SK-N-SH treated with all-trans-retinoic acid at 6 μM for 48 hours (cell line): ENCODE results near the gene CDK5RAP3.

Experiments used
- ATAC-seq: fragments of 200-7000 bp; cut with Tn5 transposase; 3 replicates; pipeline ENCODE4 v1.9.1; 2020; ENCODE audit warnings: mild to moderate bottlenecking, moderate library complexity
- ARNTL ChIP-seq: fragments of 450-650 bp; formaldehyde crosslinking; IDR thresholded peaks from 2 replicates; pipeline ENCODE4 v1.5.0; 2020; ENCODE audit warnings: low read depth, mild to moderate bottlenecking, moderate library complexity, borderline replicate concordance
- BACH2 ChIP-seq: fragments of 250-450 bp; sonication (Bioruptor Pico); IDR thresholded peaks from 2 replicates; pipeline ENCODE4 v1.9.0; 2021; ENCODE audit warnings: mild to moderate bottlenecking, borderline replicate concordance
- CREB5 ChIP-seq: fragments of 250-450 bp; sonication (Bioruptor Pico); IDR thresholded peaks from 2 replicates; pipeline ENCODE4 v1.5.1; 2020; ENCODE audit warnings: low read depth, mild to moderate bottlenecking, moderate library complexity
- CSDC2 ChIP-seq: fragments of 250-450 bp; sonication (Bioruptor Pico); IDR thresholded peaks from 2 replicates; pipeline ENCODE4 v1.5.0; 2020; ENCODE audit warnings: mild to moderate bottlenecking, moderate library complexity
- CSRNP3 ChIP-seq: fragments of 250-450 bp; sonication (Bioruptor Pico); IDR thresholded peaks from 2 replicates; pipeline ENCODE4 v1.5.1; 2021; ENCODE audit warnings: mild to moderate bottlenecking, moderate library complexity
- GLIS3 ChIP-seq: fragments of 250-450 bp; sonication (Bioruptor Pico); IDR thresholded peaks from 2 replicates; pipeline ENCODE4 v1.5.0; 2020; ENCODE audit warnings: mild to moderate bottlenecking, moderate library complexity
- ISL1 ChIP-seq: fragments of 250-450 bp; sonication (Bioruptor Pico); IDR thresholded peaks from 2 replicates; pipeline ENCODE4 v2.1.2; 2022; ENCODE audit warnings: mild to moderate bottlenecking, moderate library complexity
- OSR1 ChIP-seq: fragments of 250-450 bp; sonication (Bioruptor Pico); IDR thresholded peaks from 2 replicates; pipeline ENCODE4 v1.8.0; 2022; ENCODE audit warnings: moderate library complexity, mild to moderate bottlenecking, inconsistent platforms
- PPARA ChIP-seq: fragments of 250-450 bp; sonication (Bioruptor Pico); IDR thresholded peaks from 2 replicates; pipeline ENCODE4 v1.5.0; 2020; ENCODE audit warnings: mild to moderate bottlenecking, borderline replicate concordance
- RARB ChIP-seq: fragments of 250-450 bp; sonication (Bioruptor Pico); IDR thresholded peaks from 2 replicates; pipeline ENCODE4 v1.8.0; 2021; ENCODE audit warnings: mild to moderate bottlenecking, moderate library complexity
- SNAI2 ChIP-seq: fragments of 250-450 bp; sonication (Bioruptor Pico); IDR thresholded peaks from 2 replicates; pipeline ENCODE4 v1.5.0; 2020; ENCODE audit warnings: mild to moderate bottlenecking, moderate library complexity
- TCF4 ChIP-seq: fragments of 250-450 bp; sonication (Bioruptor Pico); IDR thresholded peaks from 2 replicates; pipeline ENCODE4 v1.8.0; 2021; ENCODE audit warnings: mild to moderate bottlenecking, moderate library complexity, borderline replicate concordance
- TOX ChIP-seq: fragments of 250-450 bp; sonication (Bioruptor Pico); IDR thresholded peaks from 2 replicates; pipeline ENCODE4 v1.8.0; 2021; ENCODE audit warnings: mild to moderate bottlenecking, moderate library complexity, borderline replicate concordance
- ZC3H10 ChIP-seq: fragments of 250-450 bp; sonication (Bioruptor Pico); IDR thresholded peaks from 2 replicates; pipeline ENCODE4 v1.5.1; 2021; ENCODE audit warnings: mild to moderate bottlenecking, moderate library complexity
- ZFP3 ChIP-seq: fragments of 250-450 bp; sonication (Bioruptor Pico); IDR thresholded peaks from 2 replicates; pipeline ENCODE4 v1.5.0; 2020; ENCODE audit warnings: mild to moderate bottlenecking, moderate library complexity
- ZFP30 ChIP-seq: fragments of 450-650 bp; formaldehyde crosslinking; IDR thresholded peaks from 2 replicates; pipeline ENCODE4 v1.5.0; 2022; ENCODE audit warnings: mild to moderate bottlenecking, moderate library complexity
- ZNF565 ChIP-seq: fragments of 450-650 bp; formaldehyde crosslinking; conservative IDR thresholded peaks from 2 replicates; pipeline ENCODE4 v1.5.0; 2020; ENCODE audit warnings: low read depth, mild to moderate bottlenecking, moderate library complexity
- ZNF70 ChIP-seq: fragments of 450-650 bp; formaldehyde crosslinking; IDR thresholded peaks from 2 replicates; pipeline ENCODE4 v1.5.0; 2020; ENCODE audit warnings: mild to moderate bottlenecking, moderate library complexity
- TF ChIP-seq, protein P1 (sequence below): fragments of 250-450 bp; sonication (Bioruptor Pico); IDR thresholded peaks from 2 replicates; pipeline ENCODE4 v1.8.0; 2020; ENCODE audit warnings: mild to moderate bottlenecking, moderate library complexity, borderline replicate concordance
- TF ChIP-seq, protein P2 (sequence below): fragments of 250-450 bp; sonication (Bioruptor Pico); IDR thresholded peaks from 2 replicates; pipeline ENCODE4 v1.5.0; 2020; ENCODE audit warnings: mild to moderate bottlenecking, moderate library complexity

CDK5RAP3 gene

GRCh38 chr17:47959825-47960655 lies 10.9 kb upstream of the CDK5RAP3 start:
- ATAC-seq: no peak
- TF ChIP-seq TOX (no peak), PPARA (CRISPR knock-in tag) (no peak), RARB (CRISPR knock-in tag) (no peak), CSRNP3 (no peak), CREB5 (CRISPR knock-in tag) (no peak), TCF4 (no peak), ZFP30 (CRISPR knock-in tag) (no peak), ZNF70 (CRISPR knock-in tag) (no peak), BACH2 (CRISPR knock-in tag) (no peak), ZNF565 (CRISPR knock-in tag) (no peak), ARNTL (CRISPR knock-in tag) (no peak), GLIS3 (CRISPR knock-in tag) (no peak)

GRCh38 chr17:47961406-47961805 lies 9.5 kb upstream of the CDK5RAP3 start:
- no peak for ATAC-seq
- TF ChIP-seq PPARA (CRISPR knock-in tag) (no peak), RARB (CRISPR knock-in tag) (no peak), BACH2 (CRISPR knock-in tag) (no peak), CREB5 (CRISPR knock-in tag) (no peak), GLIS3 (CRISPR knock-in tag) (no peak), OSR1 (CRISPR knock-in tag) (no peak), TCF4 (no peak), CSDC2 (CRISPR knock-in tag) (no peak), SNAI2 (CRISPR knock-in tag) (no peak), ARNTL (CRISPR knock-in tag) (no peak), ZNF70 (CRISPR knock-in tag) (no peak), CSRNP3 (no peak), TOX (no peak), ZFP30 (CRISPR knock-in tag) (no peak)
- TF ChIP-seq, protein P1, sequence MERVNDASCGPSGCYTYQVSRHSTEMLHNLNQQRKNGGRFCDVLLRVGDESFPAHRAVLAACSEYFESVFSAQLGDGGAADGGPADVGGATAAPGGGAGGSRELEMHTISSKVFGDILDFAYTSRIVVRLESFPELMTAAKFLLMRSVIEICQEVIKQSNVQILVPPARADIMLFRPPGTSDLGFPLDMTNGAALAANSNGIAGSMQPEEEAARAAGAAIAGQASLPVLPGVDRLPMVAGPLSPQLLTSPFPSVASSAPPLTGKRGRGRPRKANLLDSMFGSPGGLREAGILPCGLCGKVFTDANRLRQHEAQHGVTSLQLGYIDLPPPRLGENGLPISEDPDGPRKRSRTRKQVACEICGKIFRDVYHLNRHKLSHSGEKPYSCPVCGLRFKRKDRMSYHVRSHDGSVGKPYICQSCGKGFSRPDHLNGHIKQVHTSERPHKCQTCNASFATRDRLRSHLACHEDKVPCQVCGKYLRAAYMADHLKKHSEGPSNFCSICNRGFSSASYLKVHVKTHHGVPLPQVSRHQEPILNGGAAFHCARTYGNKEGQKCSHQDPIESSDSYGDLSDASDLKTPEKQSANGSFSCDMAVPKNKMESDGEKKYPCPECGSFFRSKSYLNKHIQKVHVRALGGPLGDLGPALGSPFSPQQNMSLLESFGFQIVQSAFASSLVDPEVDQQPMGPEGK (CRISPR knock-in tag): no peak
- TF ChIP-seq, protein P2, sequence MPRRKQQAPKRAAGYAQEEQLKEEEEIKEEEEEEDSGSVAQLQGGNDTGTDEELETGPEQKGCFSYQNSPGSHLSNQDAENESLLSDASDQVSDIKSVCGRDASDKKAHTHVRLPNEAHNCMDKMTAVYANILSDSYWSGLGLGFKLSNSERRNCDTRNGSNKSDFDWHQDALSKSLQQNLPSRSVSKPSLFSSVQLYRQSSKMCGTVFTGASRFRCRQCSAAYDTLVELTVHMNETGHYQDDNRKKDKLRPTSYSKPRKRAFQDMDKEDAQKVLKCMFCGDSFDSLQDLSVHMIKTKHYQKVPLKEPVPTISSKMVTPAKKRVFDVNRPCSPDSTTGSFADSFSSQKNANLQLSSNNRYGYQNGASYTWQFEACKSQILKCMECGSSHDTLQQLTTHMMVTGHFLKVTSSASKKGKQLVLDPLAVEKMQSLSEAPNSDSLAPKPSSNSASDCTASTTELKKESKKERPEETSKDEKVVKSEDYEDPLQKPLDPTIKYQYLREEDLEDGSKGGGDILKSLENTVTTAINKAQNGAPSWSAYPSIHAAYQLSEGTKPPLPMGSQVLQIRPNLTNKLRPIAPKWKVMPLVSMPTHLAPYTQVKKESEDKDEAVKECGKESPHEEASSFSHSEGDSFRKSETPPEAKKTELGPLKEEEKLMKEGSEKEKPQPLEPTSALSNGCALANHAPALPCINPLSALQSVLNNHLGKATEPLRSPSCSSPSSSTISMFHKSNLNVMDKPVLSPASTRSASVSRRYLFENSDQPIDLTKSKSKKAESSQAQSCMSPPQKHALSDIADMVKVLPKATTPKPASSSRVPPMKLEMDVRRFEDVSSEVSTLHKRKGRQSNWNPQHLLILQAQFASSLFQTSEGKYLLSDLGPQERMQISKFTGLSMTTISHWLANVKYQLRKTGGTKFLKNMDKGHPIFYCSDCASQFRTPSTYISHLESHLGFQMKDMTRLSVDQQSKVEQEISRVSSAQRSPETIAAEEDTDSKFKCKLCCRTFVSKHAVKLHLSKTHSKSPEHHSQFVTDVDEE (CRISPR knock-in tag): no peak
- TF ChIP-seq, all 23 proteins: peak for 0

DNA sequence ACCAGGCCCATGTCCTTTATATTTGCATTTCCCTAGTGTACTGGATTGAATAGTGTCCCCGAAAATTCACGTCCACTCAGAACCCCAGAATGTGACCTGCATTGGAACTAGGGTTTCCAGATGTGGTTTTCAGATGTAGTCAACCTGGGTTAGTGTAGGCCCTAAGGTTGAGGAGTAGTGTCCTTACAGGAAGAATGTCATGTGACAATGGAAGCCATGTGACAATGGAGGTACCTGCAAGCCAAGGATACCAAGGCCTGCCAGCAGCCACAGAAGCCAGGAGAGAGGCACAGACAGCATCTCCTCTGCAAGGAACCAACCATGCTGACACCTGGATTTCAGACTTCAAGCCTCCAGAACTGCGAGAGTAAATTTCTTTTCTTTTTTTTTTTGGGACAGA lies 8.0 kb upstream of the CDK5RAP3 start:
- no peak for ATAC-seq
- TF ChIP-seq TCF4 (no peak), ZC3H10 (CRISPR knock-in tag) (no peak), OSR1 (CRISPR knock-in tag) (no peak), ISL1 (CRISPR knock-in tag) (no peak), PPARA (CRISPR knock-in tag) (no peak), CSRNP3 (no peak), ZFP3 (no peak)
- TF ChIP-seq, protein P2 (CRISPR knock-in tag): no peak
